ENCODE data around the gene ARMC5.

DNA sequence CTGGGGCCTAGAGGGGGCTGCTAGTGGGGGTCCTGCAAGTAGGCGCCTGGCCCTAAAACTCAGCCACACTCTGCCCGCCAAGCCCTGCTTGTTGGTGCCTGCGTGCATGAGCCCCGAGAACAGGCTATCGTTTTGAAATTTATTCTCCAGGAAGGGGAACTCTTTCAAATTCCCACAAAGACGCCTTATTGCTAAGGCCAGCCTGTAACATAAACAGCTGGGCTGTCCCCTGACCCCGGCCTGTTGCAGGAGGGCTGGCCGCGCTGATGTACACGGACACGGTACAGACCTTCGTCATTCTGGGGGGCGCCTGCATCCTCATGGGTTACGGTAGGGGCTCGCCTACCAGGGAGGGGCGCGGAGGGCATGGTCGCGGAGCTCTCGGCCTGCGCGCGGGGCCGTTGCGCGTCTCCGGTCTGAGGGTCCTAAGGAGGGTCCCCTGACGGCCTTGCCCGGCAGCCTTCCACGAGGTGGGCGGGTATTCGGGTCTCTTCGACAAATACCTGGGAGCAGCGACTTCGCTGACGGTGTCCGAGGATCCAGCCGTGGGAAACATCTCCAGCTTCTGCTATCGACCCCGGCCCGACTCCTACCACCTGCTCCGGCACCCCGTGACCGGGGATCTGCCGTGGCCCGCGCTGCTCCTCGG lies 27.9 kb downstream of the ARMC5 start:
- TF ChIP-seq, protein P1, sequence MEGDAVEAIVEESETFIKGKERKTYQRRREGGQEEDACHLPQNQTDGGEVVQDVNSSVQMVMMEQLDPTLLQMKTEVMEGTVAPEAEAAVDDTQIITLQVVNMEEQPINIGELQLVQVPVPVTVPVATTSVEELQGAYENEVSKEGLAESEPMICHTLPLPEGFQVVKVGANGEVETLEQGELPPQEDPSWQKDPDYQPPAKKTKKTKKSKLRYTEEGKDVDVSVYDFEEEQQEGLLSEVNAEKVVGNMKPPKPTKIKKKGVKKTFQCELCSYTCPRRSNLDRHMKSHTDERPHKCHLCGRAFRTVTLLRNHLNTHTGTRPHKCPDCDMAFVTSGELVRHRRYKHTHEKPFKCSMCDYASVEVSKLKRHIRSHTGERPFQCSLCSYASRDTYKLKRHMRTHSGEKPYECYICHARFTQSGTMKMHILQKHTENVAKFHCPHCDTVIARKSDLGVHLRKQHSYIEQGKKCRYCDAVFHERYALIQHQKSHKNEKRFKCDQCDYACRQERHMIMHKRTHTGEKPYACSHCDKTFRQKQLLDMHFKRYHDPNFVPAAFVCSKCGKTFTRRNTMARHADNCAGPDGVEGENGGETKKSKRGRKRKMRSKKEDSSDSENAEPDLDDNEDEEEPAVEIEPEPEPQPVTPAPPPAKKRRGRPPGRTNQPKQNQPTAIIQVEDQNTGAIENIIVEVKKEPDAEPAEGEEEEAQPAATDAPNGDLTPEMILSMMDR (conservative IDR thresholded peaks at IDR 0.05) = no peak
- no peak for TF ChIP-seq ZFX (IDR thresholded peaks at IDR 0.05)
